Limb (tissue), 2 donors: ENCODE measurements around the gene FAHD2A.
"Not testable (repeated sequence)": the region's sequence is repeated elsewhere in the genome, so short reads cannot be mapped to it uniquely, and the experiment has no call there.

ENCODE experiments used
- DNase-seq, 2 donors: peaks; one replicate each; pipeline ENCODE4 v3.0.0-alpha.2; 2016; ENCODE audit errors: extremely low spot score in 2 of 2

The FAHD2A gene

GRCh38 chr2:95402370-95403203, at the start of gene FAHD2A:
Gene FAHD2A, plus strand, starts transcription at chr2:95402708. Its CDS starts 2,851 bp downstream, at chr2:95405559.
- peak; percentile 91 to 98 for DNase-seq

GRCh38 chr2:95353055-95353575, 49.4 kb upstream of the FAHD2A start:
- no peak for DNase-seq

- DNase-seq: no peak
These were observed 48.7 kb upstream of the FAHD2A start for GRCh38 chr2:95353613-95354468.

GRCh38 chr2:95354469-95354901, 48.0 kb upstream of the FAHD2A start:
- DNase-seq: no peak

- DNase-seq: no peak
These were observed 47.6 kb upstream of the FAHD2A start for GRCh38 chr2:95354925-95355324.

GRCh38 chr2:95355486-95355885, 47.0 kb upstream of the FAHD2A start:
- DNase-seq: not testable (repeated sequence)

GRCh38 chr2:95356821-95357700, 45.4 kb upstream of the FAHD2A start:
- no peak for DNase-seq

GRCh38 chr2:95357717-95358280, 44.7 kb upstream of the FAHD2A start:
- DNase-seq: no peak

GRCh38 chr2:95359031-95359430, 43.5 kb upstream of the FAHD2A start:
- DNase-seq: no peak

GRCh38 chr2:95359501-95359930, 43.0 kb upstream of the FAHD2A start:
- DNase-seq: no peak

- no peak for DNase-seq
These were observed 41.1 kb upstream of the FAHD2A start for GRCh38 chr2:95361216-95361980.

GRCh38 chr2:95362486-95362885, 40.0 kb upstream of the FAHD2A start:
- no peak for DNase-seq

- no peak for DNase-seq
These were observed 36.0 kb upstream of the FAHD2A start for GRCh38 chr2:95366514-95366913.

GRCh38 chr2:95372216-95372829, 30.2 kb upstream of the FAHD2A start:
- DNase-seq: no peak

GRCh38 chr2:95372845-95373244, 29.7 kb upstream of the FAHD2A start:
- DNase-seq: no peak

GRCh38 chr2:95374029-95374428, 28.5 kb upstream of the FAHD2A start:
- no peak for DNase-seq

GRCh38 chr2:95374451-95374920, 28.0 kb upstream of the FAHD2A start:
- DNase-seq: no peak

GRCh38 chr2:95374921-95375471, 27.5 kb upstream of the FAHD2A start:
- DNase-seq: no peak

- DNase-seq: no peak
These were observed 26.9 kb upstream of the FAHD2A start for GRCh38 chr2:95375532-95376150.
